ENCODE data around the gene VSX1.

The VSX1 gene

GRCh38 chr20:25065625-25066338 lies 16.2 kb downstream of the VSX1 start:
- Histone ChIP-seq H3K9me3 (ENCODE audit: control insufficient read depth, insufficient read depth, low read depth, low read length) (no peaks in the 10 kb centered on the region), H3K36me3 (ENCODE audit: control insufficient read depth in 2 of 2, insufficient read depth in 1 of 2, low read length in 2 of 2) (no peaks in the 10 kb centered on the region), H3K4me1 (ENCODE audit: control insufficient read depth, insufficient read depth, low read length) (no peaks in the 10 kb centered on the region), H3K4me3 (ENCODE audit: low read depth, low read length) (no peak overlapping the region), H3K27ac (ENCODE audit: extremely low read depth, low read depth, low read length) (no peak overlapping the region)
- TF ChIP-seq ZNF302 (tag by site-specific recombination; IDR thresholded peaks at IDR 0.05; ENCODE audit: low read depth) (no peak), ZNF157 (tag by site-specific recombination; IDR thresholded peaks at IDR 0.05) (no peak), ZNF785 (tag by site-specific recombination; IDR thresholded peaks at IDR 0.05) (no peak), INSM2 (tag by site-specific recombination; IDR thresholded peaks at IDR 0.05) (0 out of 2 replicates have a peak, but pooled peaks have one; percentile 22), ZNF416 (tag by site-specific recombination; IDR thresholded peaks at IDR 0.05) (no peak), ZNF26 (tag by site-specific recombination; IDR thresholded peaks at IDR 0.05) (no peak), ZNF184 (tag by site-specific recombination; IDR thresholded peaks at IDR 0.05) (no peak), ZBTB17 (tag by site-specific recombination; IDR thresholded peaks at IDR 0.05) (peak; percentile 58), SETDB1 (IDR thresholded peaks at IDR 0.05; ENCODE audit: insufficient read length, low read length) (no peak), PRDM4 (tag by site-specific recombination; IDR thresholded peaks at IDR 0.05) (no peak), ZNF623 (tag by site-specific recombination; IDR thresholded peaks at IDR 0.05) (no peak), ZNF248 (tag by site-specific recombination; IDR thresholded peaks at IDR 0.05) (no peak), ZIC2 (tag by site-specific recombination; IDR thresholded peaks at IDR 0.05) (no peak), ZNF366 (tag by site-specific recombination; conservative IDR thresholded peaks at IDR 0.05) (0 out of 2 replicates have a peak, but pooled peaks have one; percentile 20), ZNF19 (tag by site-specific recombination; IDR thresholded peaks at IDR 0.05; ENCODE audit: low read depth) (no peak), CTCF (tag by site-specific recombination; IDR thresholded peaks at IDR 0.05) (peak; percentile 37; the same call in 1 of the 2 replicates), ZNF132 (tag by site-specific recombination; IDR thresholded peaks at IDR 0.05; ENCODE audit: borderline replicate concordance) (no peak), ZNF2 (tag by site-specific recombination; IDR thresholded peaks at IDR 0.05) (0 out of 2 replicates have a peak, but pooled peaks have one; percentile 57), ZNF654 (tag by site-specific recombination; IDR thresholded peaks at IDR 0.05; ENCODE audit: low read depth) (peak; percentile 79), ZBTB49 (tag by site-specific recombination; IDR thresholded peaks at IDR 0.05; ENCODE audit: low read depth) (no peak), ZNF549 (tag by site-specific recombination; IDR thresholded peaks at IDR 0.05) (no peak), ZNF626 (tag by site-specific recombination; IDR thresholded peaks at IDR 0.05) (no peak), YY1 (tag by site-specific recombination; IDR thresholded peaks at IDR 0.05) (no peak), ZNF571 (tag by site-specific recombination; IDR thresholded peaks at IDR 0.05) (no peak), ZNF621 (tag by site-specific recombination; IDR thresholded peaks at IDR 0.05) (no peak)
- ChIA-PET POLR2A (no interaction called here), CTCF (interaction anchor here (0.6 to 5.4 kb wide), 12 partner anchors 10 to 185 kb away, joined by 3 to 70 read pairs (median 5); no protein-coding TSS in a partner anchor)

All from HEK293 (cell line).